IMR-90 (cell line): ENCODE results near the gene MAGEB17. TPM values are rescaled to one million over a fixed set of nuclear protein-coding genes. Genes with fewer than 3 reads are reported as not detected.

Experiments used
- ATAC-seq: fragments of 200-7000 bp; cut with Tn5 transposase; 2 replicates; pipeline ENCODE4 v1.9.1; 2020; ENCODE audit warnings: low read depth, mild to moderate bottlenecking, moderate library complexity
- BruUV-seq: library from RNA; stranded (reverse); fragments of 400-500 nt; replicated peaks from 2 replicates; lab custom pipeline; 2021; lab: Mats Ljungman, UMichigan
- CTCF ChIA-PET: fragments of 300-600 bp; formaldehyde crosslinking; extraction: SDS; loops from one replicate; lab custom pipeline; 2021; ENCODE audit warnings: antibody characterized with exemption; lab: Yijun Ruan, JAX
- POLR2A ChIA-PET: fragments of 300-600 bp; sonication (Branson Sonifier 250); formaldehyde crosslinking; loops from one replicate; lab custom pipeline; 2022; ENCODE audit warnings: antibody characterized with exemption; ENCODE audit not compliant: unreplicated experiment; lab: Charles Lee
- DNase-seq: peaks from one replicate; pipeline ENCODE4 v3.0.0; 2013
- H2AFZ ChIP-seq: replicated peaks from 2 replicates; pipeline ENCODE3; 2013; ENCODE audit warnings: low read length, mild to moderate bottlenecking; ENCODE audit not compliant: poor library complexity
- H2AK5ac ChIP-seq: 2 replicates; pipeline ENCODE4 v1.6.1; 2013; ENCODE audit warnings: low read depth, low read length, inconsistent platforms
- H2AK9ac ChIP-seq: replicated peaks from 2 replicates; pipeline ENCODE3; 2013; ENCODE audit warnings: mild to moderate bottlenecking, low read depth, low read length, moderate library complexity; ENCODE audit not compliant: poor library complexity
- H2BK120ac ChIP-seq: 2 replicates; pipeline ENCODE4 v1.6.1; 2013; ENCODE audit warnings: low read depth, low read length, inconsistent platforms
- H2BK15ac ChIP-seq: 3 replicates; pipeline ENCODE4 v1.6.1; 2013; ENCODE audit warnings: low read depth, low read length, inconsistent platforms
- H2BK20ac ChIP-seq: 2 replicates; pipeline ENCODE4 v1.6.1; 2013; ENCODE audit warnings: low read depth, mild to moderate bottlenecking, inconsistent platforms, low read length, moderate library complexity
- H2BK5ac ChIP-seq: 2 replicates; pipeline ENCODE4 v1.6.1; 2013; ENCODE audit warnings: mild to moderate bottlenecking, low read depth, low read length, inconsistent platforms; ENCODE audit not compliant: poor library complexity, severe bottlenecking
- H3K14ac ChIP-seq: replicated peaks from 2 replicates; pipeline ENCODE4 v1.6.1; 2013; ENCODE audit warnings: low read depth, low read length, inconsistent platforms
- H3K18ac ChIP-seq: 2 replicates; pipeline ENCODE4 v1.6.1; 2013; ENCODE audit warnings: low read depth, low read length, control low read depth
- H3K23ac ChIP-seq: 2 replicates; pipeline ENCODE4 v1.6.1; 2013; ENCODE audit warnings: low read depth, low read length, inconsistent platforms
- H3K27ac ChIP-seq: 2 replicates; pipeline ENCODE4 v1.5.1; 2013; ENCODE audit warnings: mild to moderate bottlenecking, control low read depth, low read length; ENCODE audit not compliant: insufficient read depth
- H3K27me3 ChIP-seq: 2 replicates; pipeline ENCODE4 v1.6.1; 2013; ENCODE audit warnings: low read length; ENCODE audit not compliant: control insufficient read depth, insufficient read depth
- H3K36me3 ChIP-seq: 2 replicates; pipeline ENCODE4 v1.6.1; 2013; ENCODE audit warnings: low read length, mixed read lengths; ENCODE audit not compliant: control insufficient read depth, insufficient read depth
- H3K4ac ChIP-seq: 2 replicates; pipeline ENCODE4 v1.6.1; 2013; ENCODE audit warnings: low read depth, low read length, inconsistent platforms
- H3K4me1 ChIP-seq: 2 replicates; pipeline ENCODE4 v1.6.1; 2013; ENCODE audit warnings: low read length, mixed read lengths; ENCODE audit not compliant: control insufficient read depth, insufficient read depth
- H3K4me2 ChIP-seq: 2 replicates; pipeline ENCODE4 v1.6.1; 2013; ENCODE audit warnings: low read depth, mild to moderate bottlenecking, control low read depth, low read length, moderate library complexity
- H3K4me3 ChIP-seq: 2 replicates; pipeline ENCODE4 v1.5.1; 2013; ENCODE audit warnings: low read depth, mild to moderate bottlenecking, control low read depth, low read length, moderate library complexity; ENCODE audit not compliant: insufficient read depth
- H3K56ac ChIP-seq: 2 replicates; pipeline ENCODE4 v1.6.1; 2013; ENCODE audit warnings: low read length, inconsistent platforms; ENCODE audit not compliant: insufficient read depth; ENCODE audit errors: extremely low read depth
- H3K79me1 ChIP-seq, 2 experiments: 2 replicates each; pipeline ENCODE4 v1.6.1; 2013; ENCODE audit warnings: low read length in 2 of 2, inconsistent platforms in 1 of 2, low read depth in 1 of 2
- H3K9ac ChIP-seq: 2 replicates; pipeline ENCODE4 v1.6.1; 2013; ENCODE audit warnings: low read depth, low read length, control low read depth
- H3K9me1 ChIP-seq: 2 replicates; pipeline ENCODE4 v1.6.1; 2013; ENCODE audit warnings: low read length, inconsistent platforms; ENCODE audit not compliant: insufficient read depth
- H3K9me3 ChIP-seq: 2 replicates; pipeline ENCODE4 v1.6.1; 2013; ENCODE audit warnings: low read length; ENCODE audit not compliant: control insufficient read depth, insufficient read depth
- H4K20me1 ChIP-seq: 2 replicates; pipeline ENCODE4 v1.6.1; 2013; ENCODE audit warnings: low read length, inconsistent platforms; ENCODE audit not compliant: insufficient read depth
- H4K5ac ChIP-seq: 2 replicates; pipeline ENCODE4 v1.6.1; 2013; ENCODE audit warnings: mild to moderate bottlenecking, low read depth, low read length, control low read depth
- H4K8ac ChIP-seq, 2 experiments: 2 replicates each; pipeline ENCODE4 v1.6.1; 2013; ENCODE audit warnings: low read depth in 2 of 2, low read length in 2 of 2, control low read depth in 1 of 2, inconsistent platforms in 1 of 2
- H4K91ac ChIP-seq: 2 replicates; pipeline ENCODE4 v1.6.1; 2013; ENCODE audit warnings: low read depth, low read length, inconsistent platforms; ENCODE audit not compliant: insufficient read depth
- RCOR1 ChIP-seq: IDR thresholded peaks from 2 replicates; pipeline ENCODE4 v1.6.1; 2012; ENCODE audit warnings: mild to moderate bottlenecking, low read length, improper control_type of control experiment; ENCODE audit not compliant: insufficient replicate concordance
- WGBS, 2 experiments: methylation state at CpG; one replicate each; pipeline versions ENCODE4 v1.1.5 to v1.1.7; 2013; ENCODE audit warnings: missing lambda C conversion rate in 2 of 2; ENCODE audit not compliant: insufficient read length in 1 of 2; ENCODE audit errors: extremely low coverage in 2 of 2; 5-methylcytosine and 5-hydroxymethylcytosine counted together
- dilution Hi-C: fragments of 300-500 bp; cut with HindIII; formaldehyde crosslinking; loops from one replicate; pipeline ENCODE4 v1.14.3; 2018; ENCODE audit warnings: low sequenced_read_pairs; ENCODE audit not compliant: unreplicated experiment
- in situ Hi-C: fragments of 300-500 bp; cut with MboI; formaldehyde crosslinking; loops from 3 replicates; pipeline ENCODE4 v1.14.3; 2019; ENCODE audit warnings: low sequenced_read_pairs, inconsistent platforms, mixed read lengths
- intact Hi-C: fragments of 100-400 bp; cut with micrococcal nuclease; formaldehyde crosslinking; loops from 2 replicates; pipeline ENCODE4 v1.10.0; 2022
- polyA plus RNA-seq, 3 experiments: library from polyadenylated mRNA; depleted of rRNA; stranded (reverse); fragments of >200 nt; gene quantifications; 2 replicates each; pipeline ENCODE4 v1.2.3, GENCODE V29; 2012; ENCODE audit warnings: low replicate concordance in 1 of 3
- total RNA-seq: library from RNA; depleted of rRNA; stranded (reverse); fragments of >200 nt; gene quantifications from 2 replicates; pipeline ENCODE4 v1.2.3, GENCODE V29; 2012

The MAGEB17 gene
- total and polyA plus RNA-seq, 2 of the 4 experiments (the other 2 are of a cell fraction): under 0.01 to 0.34 TPM

- no peak overlapping the region for H2BK5ac ChIP-seq
- H4K91ac ChIP-seq: no peak overlapping the region
- H2BK120ac ChIP-seq: no peak overlapping the region
- no peaks in the 10 kb centered on the region for H3K79me1 ChIP-seq
- no peak overlapping the region for H2AK9ac ChIP-seq
- no peaks in the 10 kb centered on the region for H3K36me3 ChIP-seq
- no peaks in the 10 kb centered on the region for H3K9me3 ChIP-seq
- H3K14ac ChIP-seq: no peak overlapping the region
- H3K56ac ChIP-seq: no peak overlapping the region
- H4K8ac ChIP-seq: no peak overlapping the region
- no peak overlapping the region for H2BK20ac ChIP-seq
- no peak overlapping the region for H3K27ac ChIP-seq
- in situ Hi-C loops (no loop called here), intact Hi-C loops (no loop called here), dilution Hi-C loops (no loop called here)
- ChIA-PET POLR2A (no interaction called here), CTCF (no interaction called here)
- no peaks in the 10 kb centered on the region for H4K20me1 ChIP-seq
- no peak for TF ChIP-seq RCOR1
- H3K18ac ChIP-seq: no peak overlapping the region
- BruUV-seq: no TSS peak
- no peak overlapping the region for H3K4me3 ChIP-seq
- no peak overlapping the region for H2AK5ac ChIP-seq
- H2AFZ ChIP-seq: no peak overlapping the region
- H3K9me1 ChIP-seq: no peaks in the 10 kb centered on the region
- no peak overlapping the region for H2BK15ac ChIP-seq
- no peak overlapping the region for H4K5ac ChIP-seq
- ATAC-seq (no peak), DNase-seq (no peak)
- no peak overlapping the region for H3K4ac ChIP-seq
- H3K4me1 ChIP-seq: no peaks in the 10 kb centered on the region
- no peak overlapping the region for H3K9ac ChIP-seq
- no peak overlapping the region for H3K4me2 ChIP-seq
- no peaks in the 10 kb centered on the region for H3K27me3 ChIP-seq
- no CpG with 5 or more reads among the region's 3 CpGs for WGBS, 2 experiments
- H3K23ac ChIP-seq: no peak overlapping the region
Measured at GRCh38 chrX:16204538-16204937, 37.3 kb downstream of the MAGEB17 start.
